Prostate gland (tissue), 2 donors: ENCODE data around the gene ARHGEF16. TPM values are rescaled to one million over a fixed set of nuclear protein-coding genes. Genes with fewer than 3 reads are reported as not detected.

Experiments
- DNase-seq: peaks from one replicate; pipeline ENCODE4 v3.0.0-alpha.2; 2019; ENCODE audit warnings: low spot score
- H3K27ac ChIP-seq, 2 donors: fragments of 200-600 bp; sonication (generic); 2 replicates each; pipeline ENCODE4 v1.5.1; 2017 to 2019
- H3K27me3 ChIP-seq: fragments of 200-600 bp; sonication (generic); replicated peaks from 2 replicates; pipeline ENCODE4 v1.5.1; 2019; ENCODE audit not compliant: insufficient read depth
- H3K36me3 ChIP-seq, 2 donors: fragments of 200-600 bp; sonication (generic); 1 replicate in 1 of 2; 2 replicates in 1 of 2; pipeline versions ENCODE4 v1.5.1 to v1.8.1; 2017 to 2019
- H3K4me1 ChIP-seq: fragments of 200-600 bp; sonication (generic); replicated peaks from 2 replicates; pipeline ENCODE4 v1.5.1; 2019
- H3K4me3 ChIP-seq, 2 donors: fragments of 200-600 bp; sonication (generic); 2 replicates each; pipeline ENCODE4 v1.5.1; 2017 to 2019
- H3K9me3 ChIP-seq: fragments of 200-600 bp; sonication (generic); 2 replicates; pipeline ENCODE4 v1.5.1; 2017
- POLR2A ChIP-seq: fragments of 450-650 bp; IDR thresholded peaks from one replicate; pipeline ENCODE4 v1.6.1; 2016; ENCODE audit warnings: antibody characterized with exemption, mild to moderate bottlenecking
- POLR2AphosphoS5 ChIP-seq: sonication (generic); formaldehyde crosslinking; IDR thresholded peaks from one replicate; pipeline ENCODE4 v1.6.1; 2017; ENCODE audit warnings: antibody characterized with exemption
- WGBS: methylation state at CpG from one replicate; pipeline ENCODE4 v1.1.5; 2018; 5-methylcytosine and 5-hydroxymethylcytosine counted together
- intact Hi-C: fragments of 100-400 bp; cut with DNase I; formaldehyde crosslinking; loops from one replicate; pipeline ENCODE4 v1.14.2; 2022
- total RNA-seq, 2 donors: library from RNA; depleted of rRNA; stranded (reverse); fragments of >200 nt; gene quantifications; one replicate each; pipeline ENCODE4 v1.1.0, GENCODE V29; 2016
- TF ChIP-seq, protein P1 (sequence below), 4 experiments: fragments of 200-600 bp in 2 of 4; fragments of 450-650 bp in 2 of 4; sonication (generic) in 2 of 4; IDR thresholded peaks; 1 replicate in 3 of 4; 2 replicates in 1 of 4; pipeline ENCODE4 v1.5.1; 2016 to 2019; ENCODE audit warnings: antibody characterized with exemption in 4 of 4, mild to moderate bottlenecking in 2 of 4, moderate library complexity in 2 of 4

The ARHGEF16 gene
- total RNA-seq, 2 donors from 2014 or later, result 25.2 to 25.4 TPM

GRCh38 chr1:3425486-3426215 lies 28.8 kb upstream of the ARHGEF16 start:
- TF ChIP-seq POLR2AphosphoS5 (no peak), POLR2A (no peak)
- TF ChIP-seq, protein P1, sequence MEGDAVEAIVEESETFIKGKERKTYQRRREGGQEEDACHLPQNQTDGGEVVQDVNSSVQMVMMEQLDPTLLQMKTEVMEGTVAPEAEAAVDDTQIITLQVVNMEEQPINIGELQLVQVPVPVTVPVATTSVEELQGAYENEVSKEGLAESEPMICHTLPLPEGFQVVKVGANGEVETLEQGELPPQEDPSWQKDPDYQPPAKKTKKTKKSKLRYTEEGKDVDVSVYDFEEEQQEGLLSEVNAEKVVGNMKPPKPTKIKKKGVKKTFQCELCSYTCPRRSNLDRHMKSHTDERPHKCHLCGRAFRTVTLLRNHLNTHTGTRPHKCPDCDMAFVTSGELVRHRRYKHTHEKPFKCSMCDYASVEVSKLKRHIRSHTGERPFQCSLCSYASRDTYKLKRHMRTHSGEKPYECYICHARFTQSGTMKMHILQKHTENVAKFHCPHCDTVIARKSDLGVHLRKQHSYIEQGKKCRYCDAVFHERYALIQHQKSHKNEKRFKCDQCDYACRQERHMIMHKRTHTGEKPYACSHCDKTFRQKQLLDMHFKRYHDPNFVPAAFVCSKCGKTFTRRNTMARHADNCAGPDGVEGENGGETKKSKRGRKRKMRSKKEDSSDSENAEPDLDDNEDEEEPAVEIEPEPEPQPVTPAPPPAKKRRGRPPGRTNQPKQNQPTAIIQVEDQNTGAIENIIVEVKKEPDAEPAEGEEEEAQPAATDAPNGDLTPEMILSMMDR (IDR thresholded peaks at IDR 0.05), result no peak
- intact Hi-C loops, result loop anchor here (2.0 to 5.0 kb wide), 2 partner anchors 548 to 603 kb away; no protein-coding TSS in a partner anchor
- WGBS, result 87% methylated on average over 44 of the region's 44 CpGs

DNA sequence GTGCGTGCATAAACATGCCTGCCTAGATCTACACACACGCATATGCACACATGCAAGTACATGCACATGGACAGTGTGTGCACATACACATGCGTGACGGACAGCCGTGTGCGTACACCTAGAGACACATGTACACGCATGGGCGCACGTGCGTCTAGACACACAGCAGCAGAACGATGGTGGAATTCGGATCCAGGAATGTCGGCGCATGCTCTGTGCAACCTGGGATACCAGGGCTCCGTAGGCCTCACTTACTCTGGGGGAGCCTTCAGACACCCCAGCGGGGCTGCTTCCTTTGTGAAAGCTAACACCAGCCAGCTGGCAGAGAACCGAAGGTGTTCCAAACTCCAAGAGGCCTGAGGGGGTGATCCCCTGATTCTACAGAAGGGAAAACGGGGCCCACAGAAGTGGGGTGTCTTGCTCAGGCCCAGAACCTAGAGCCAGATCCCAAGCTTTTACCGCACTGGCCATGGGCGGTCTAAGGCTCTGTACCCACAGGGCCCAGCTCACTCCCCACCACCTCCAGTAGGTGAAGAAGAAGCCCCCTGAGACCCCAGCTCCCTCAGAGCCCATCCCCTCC lies 27.4 kb upstream of the ARHGEF16 start:
- Histone ChIP-seq H3K36me3 (no peaks in the 10 kb centered on the region), H3K4me3 (no peak overlapping the region), H3K27me3 (peaks cover 4% of the 10 kb centered on the region), H3K4me1 (no peaks in the 10 kb centered on the region), H3K27ac (no peak overlapping the region), H3K9me3 (no peaks in the 10 kb centered on the region)
- intact Hi-C loops, result loop anchor here (5.0 kb wide), 1 partner anchor 550 kb away; no protein-coding TSS in a partner anchor
- no peak for DNase-seq
- no peak for TF ChIP-seq POLR2AphosphoS5
- TF ChIP-seq POLR2A, result no peak
- 92% methylated on average over 20 of the region's 20 CpGs for WGBS

More at GRCh38 chr1:3425486-3426215, 28.8 kb upstream of the ARHGEF16 start:
- DNase-seq, result no peak
- H3K9me3 ChIP-seq, result no peaks in the 10 kb centered on the region
- no peaks in the 10 kb centered on the region for H3K4me1 ChIP-seq
- H3K36me3 ChIP-seq, result no peaks in the 10 kb centered on the region
- H3K27me3 ChIP-seq, result no peaks in the 10 kb centered on the region
- H3K4me3 ChIP-seq, result no peak overlapping the region
- no peak overlapping the region for H3K27ac ChIP-seq

GRCh38 chr1:3427711-3428704 lies 26.5 kb upstream of the ARHGEF16 start:
- peaks cover 4% of the 10 kb centered on the region for H3K27me3 ChIP-seq
- H3K4me3 ChIP-seq, result no peak overlapping the region
- DNase-seq, result no peak
- intact Hi-C loops, result loop anchor here (5.0 kb wide), 1 partner anchor 551 kb away; no protein-coding TSS in a partner anchor
- WGBS, result 92% methylated on average over 35 of the region's 43 CpGs
- H3K4me1 ChIP-seq, result no peaks in the 10 kb centered on the region
- TF ChIP-seq, protein P1 (IDR thresholded peaks at IDR 0.05), result no peak
- TF ChIP-seq POLR2A (no peak), POLR2AphosphoS5 (no peak)
- no peak overlapping the region for H3K27ac ChIP-seq
- no peaks in the 10 kb centered on the region for H3K36me3 ChIP-seq
- H3K9me3 ChIP-seq, result no peaks in the 10 kb centered on the region

- Histone ChIP-seq H3K27ac (no peak overlapping the region), H3K36me3 (no peaks in the 10 kb centered on the region), H3K9me3 (no peaks in the 10 kb centered on the region), H3K4me1 (no peaks in the 10 kb centered on the region), H3K4me3 (no peak overlapping the region), H3K27me3 (peaks cover 4% of the 10 kb centered on the region)
- intact Hi-C loops, result loop anchor here (5.0 kb wide), 1 partner anchor 552 kb away; no protein-coding TSS in a partner anchor
- DNase-seq, result no peak
- TF ChIP-seq POLR2A, result no peak
- TF ChIP-seq, protein P1 (IDR thresholded peaks at IDR 0.05), result no peak
- no peak for TF ChIP-seq POLR2AphosphoS5
- 90% methylated on average over 9 of the region's 9 CpGs for WGBS
Measured at GRCh38 chr1:3428899-3429298, 25.6 kb upstream of the ARHGEF16 start.

- H3K36me3 ChIP-seq, result no peaks in the 10 kb centered on the region
- H3K27ac ChIP-seq, result no peak overlapping the region
- no peak for DNase-seq
- TF ChIP-seq POLR2AphosphoS5 (no peak), POLR2A (no peak)
- TF ChIP-seq, protein P1 (IDR thresholded peaks at IDR 0.05), result no peak
- H3K9me3 ChIP-seq, result no peaks in the 10 kb centered on the region
- no peak overlapping the region for H3K4me3 ChIP-seq
- no peaks in the 10 kb centered on the region for H3K4me1 ChIP-seq
- intact Hi-C loops, result loop anchor here (5.0 kb wide), 1 partner anchor 552 kb away; no protein-coding TSS in a partner anchor
- WGBS, result 92% methylated on average over 11 of the region's 13 CpGs
- H3K27me3 ChIP-seq, result peaks cover 4% of the 10 kb centered on the region
Measured at GRCh38 chr1:3429320-3429719, 25.1 kb upstream of the ARHGEF16 start.
